Skeletal muscle satellite cell (primary cell): ENCODE results near the gene IL36A. TPM values are rescaled to one million over a fixed set of nuclear protein-coding genes. Genes with fewer than 3 reads are reported as not detected.

Source experiments
- H3K27me3 ChIP-seq: 2 replicates; pipeline ENCODE4 v1.7.0; 2013; ENCODE audit warnings: low read length; ENCODE audit not compliant: control insufficient read depth, insufficient read depth
- H3K36me3 ChIP-seq: 2 replicates; pipeline ENCODE4 v1.7.0; 2013; ENCODE audit warnings: mild to moderate bottlenecking, control low read depth, low read length; ENCODE audit not compliant: insufficient read depth
- H3K4me1 ChIP-seq: 2 replicates; pipeline ENCODE4 v1.7.0; 2013; ENCODE audit warnings: low read length; ENCODE audit not compliant: control insufficient read depth, insufficient read depth
- H3K4me2 ChIP-seq: 2 replicates; pipeline ENCODE4 v1.7.0; 2013; ENCODE audit warnings: mild to moderate bottlenecking, low read length
- H3K4me3 ChIP-seq: 2 replicates; pipeline ENCODE4 v1.7.0; 2013; ENCODE audit warnings: low read length
- H3K9ac ChIP-seq: 2 replicates; pipeline ENCODE4 v1.7.0; 2013; ENCODE audit warnings: mild to moderate bottlenecking, low read depth, low read length, moderate library complexity
- H3K9me3 ChIP-seq: replicated peaks from 2 replicates; pipeline ENCODE4 v1.7.0; 2013; ENCODE audit warnings: mild to moderate bottlenecking, control low read depth, low read length
- small RNA-seq: library from RNA; depleted of rRNA; stranded (forward); fragments of <200 nt; gene quantifications from one replicate; pipeline ENCODE3, GENCODE V24; 2012

IL36A gene

GRCh38 chr2:113053666-113054065 lies 48.4 kb downstream of the IL36A start:
- H3K9ac ChIP-seq = no peak overlapping the region
- H3K4me2 ChIP-seq = no peak overlapping the region
- H3K4me3 ChIP-seq = no peak overlapping the region
- H3K4me1 ChIP-seq = no peaks in the 10 kb centered on the region
- no peaks in the 10 kb centered on the region for H3K9me3 ChIP-seq
- peaks cover 12% of the 10 kb centered on the region for H3K27me3 ChIP-seq
- H3K36me3 ChIP-seq = no peaks in the 10 kb centered on the region

GRCh38 chr2:113054066-113054465 lies 48.8 kb downstream of the IL36A start:
- Histone ChIP-seq H3K36me3 (no peaks in the 10 kb centered on the region), H3K27me3 (peaks cover 16% of the 10 kb centered on the region), H3K4me1 (no peaks in the 10 kb centered on the region), H3K9me3 (no peaks in the 10 kb centered on the region), H3K4me2 (no peak overlapping the region), H3K9ac (no peak overlapping the region), H3K4me3 (no peak overlapping the region)

GRCh38 chr2:113056521-113056920 lies 51.3 kb downstream of the IL36A start:
- no peaks in the 10 kb centered on the region for H3K9me3 ChIP-seq
- no peak overlapping the region for H3K4me3 ChIP-seq
- H3K4me1 ChIP-seq = no peaks in the 10 kb centered on the region
- no peak overlapping the region for H3K9ac ChIP-seq
- H3K36me3 ChIP-seq = no peaks in the 10 kb centered on the region
- no peak overlapping the region for H3K4me2 ChIP-seq
- H3K27me3 ChIP-seq = peaks cover 20% of the 10 kb centered on the region

GRCh38 chr2:113057117-113057516 lies 51.9 kb downstream of the IL36A start:
- Histone ChIP-seq H3K9me3 (no peaks in the 10 kb centered on the region), H3K4me3 (no peak overlapping the region), H3K27me3 (peaks cover 20% of the 10 kb centered on the region), H3K36me3 (no peaks in the 10 kb centered on the region), H3K9ac (no peak overlapping the region), H3K4me1 (no peaks in the 10 kb centered on the region), H3K4me2 (no peak overlapping the region)

Small RNAs within 50 kb of the gene (small RNA-seq; reads per million reads assigned to genes)
- not detected for gene HMGN2P23
